Measurements from ENCODE around the gene DRC1. TPM values are rescaled to one million over a fixed set of nuclear protein-coding genes. Genes with fewer than 3 reads are reported as not detected.

The DRC1 gene
- polyA plus RNA-seq, 1 of the 3 experiments (the other 2 are of a cell fraction), result 0.18 TPM

DNA sequence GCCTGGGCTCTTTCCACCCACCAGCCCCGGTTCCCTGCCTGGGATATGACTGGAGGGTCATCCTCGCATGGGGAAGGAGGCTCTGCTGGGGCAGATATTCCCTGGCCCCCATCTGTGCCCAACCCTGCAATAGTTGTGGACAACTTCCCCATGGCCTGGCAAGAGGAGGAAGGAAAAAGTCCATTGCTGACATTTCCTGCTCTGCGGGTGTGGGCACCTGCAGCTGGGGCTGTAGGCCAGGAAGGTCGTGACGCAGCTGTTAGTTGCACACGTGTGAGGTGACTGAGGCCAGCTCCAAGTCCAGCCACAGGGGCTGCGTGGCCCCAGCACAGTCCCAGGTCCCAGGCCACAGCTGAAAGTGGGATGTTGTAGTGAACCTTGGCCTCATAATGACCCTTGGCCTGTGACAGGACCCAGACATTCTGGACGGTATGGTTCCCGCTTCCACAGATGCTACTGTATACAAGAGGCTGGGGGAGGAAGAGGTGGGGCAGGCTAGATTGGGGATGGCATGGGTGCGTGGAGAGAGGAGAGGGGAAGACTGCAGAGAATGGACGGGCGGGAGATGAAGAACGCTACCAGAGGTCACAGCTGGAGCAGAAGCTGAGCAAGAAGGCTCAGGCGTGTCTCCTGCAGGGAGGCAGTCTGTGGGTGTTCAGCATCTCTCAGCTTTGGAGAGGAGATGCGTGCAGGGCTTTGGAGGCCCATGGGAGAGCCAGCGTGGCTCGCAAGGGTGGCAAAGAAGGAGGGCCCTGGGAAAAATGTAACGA lies 54.1 kb downstream of the DRC1 start:
- H3K9me3 ChIP-seq, result no peaks in the 10 kb centered on the region
- no peak overlapping the region for H3K4me3 ChIP-seq (ENCODE audit: low read depth in 2 of 2, low read length in 1 of 2)
- peaks cover 10% of the 10 kb centered on the region for H3K27me3 ChIP-seq (ENCODE audit: insufficient read depth)
- ChIA-PET CTCF (interaction anchor here (1.0 to 1.3 kb wide), 4 partner anchors 13 to 289 kb away, joined by 3 to 4 read pairs (median 3); partner anchors contain the start of gene ADGRF3), POLR2A (no interaction called here)
- no peak overlapping the region for H3K4me2 ChIP-seq
- no peaks in the 10 kb centered on the region for H3K79me2 ChIP-seq (ENCODE audit: insufficient read depth)
- no peaks in the 10 kb centered on the region; a peak in 1 of 4 replicates for H3K4me1 ChIP-seq (ENCODE audit: control insufficient read depth in 1 of 2, insufficient read depth in 2 of 2, low read depth in 1 of 2, low read length in 1 of 2)
- H2AFZ ChIP-seq (ENCODE audit: low read depth), result no peak overlapping the region
- no peaks in the 10 kb centered on the region for H3K9me2 ChIP-seq
- no peaks in the 10 kb centered on the region for H3F3A ChIP-seq (replicated peaks; ENCODE audit: insufficient read depth)
- H4K20me1 ChIP-seq (ENCODE audit: insufficient read depth), result no peaks in the 10 kb centered on the region
- no peak for TF ChIP-seq CHD2 (IDR thresholded peaks at IDR 0.05; ENCODE audit: low read length, partially characterized antibody)
- TF ChIP-seq, protein P1, sequence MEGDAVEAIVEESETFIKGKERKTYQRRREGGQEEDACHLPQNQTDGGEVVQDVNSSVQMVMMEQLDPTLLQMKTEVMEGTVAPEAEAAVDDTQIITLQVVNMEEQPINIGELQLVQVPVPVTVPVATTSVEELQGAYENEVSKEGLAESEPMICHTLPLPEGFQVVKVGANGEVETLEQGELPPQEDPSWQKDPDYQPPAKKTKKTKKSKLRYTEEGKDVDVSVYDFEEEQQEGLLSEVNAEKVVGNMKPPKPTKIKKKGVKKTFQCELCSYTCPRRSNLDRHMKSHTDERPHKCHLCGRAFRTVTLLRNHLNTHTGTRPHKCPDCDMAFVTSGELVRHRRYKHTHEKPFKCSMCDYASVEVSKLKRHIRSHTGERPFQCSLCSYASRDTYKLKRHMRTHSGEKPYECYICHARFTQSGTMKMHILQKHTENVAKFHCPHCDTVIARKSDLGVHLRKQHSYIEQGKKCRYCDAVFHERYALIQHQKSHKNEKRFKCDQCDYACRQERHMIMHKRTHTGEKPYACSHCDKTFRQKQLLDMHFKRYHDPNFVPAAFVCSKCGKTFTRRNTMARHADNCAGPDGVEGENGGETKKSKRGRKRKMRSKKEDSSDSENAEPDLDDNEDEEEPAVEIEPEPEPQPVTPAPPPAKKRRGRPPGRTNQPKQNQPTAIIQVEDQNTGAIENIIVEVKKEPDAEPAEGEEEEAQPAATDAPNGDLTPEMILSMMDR (IDR thresholded peaks at IDR 0.05), result no peak
- TF ChIP-seq MXI1 (IDR thresholded peaks at IDR 0.05; ENCODE audit: low read depth, low read length), result no peak
- TF ChIP-seq ELF1 (IDR thresholded peaks at IDR 0.05), result no peak
- TF ChIP-seq, protein P2, sequence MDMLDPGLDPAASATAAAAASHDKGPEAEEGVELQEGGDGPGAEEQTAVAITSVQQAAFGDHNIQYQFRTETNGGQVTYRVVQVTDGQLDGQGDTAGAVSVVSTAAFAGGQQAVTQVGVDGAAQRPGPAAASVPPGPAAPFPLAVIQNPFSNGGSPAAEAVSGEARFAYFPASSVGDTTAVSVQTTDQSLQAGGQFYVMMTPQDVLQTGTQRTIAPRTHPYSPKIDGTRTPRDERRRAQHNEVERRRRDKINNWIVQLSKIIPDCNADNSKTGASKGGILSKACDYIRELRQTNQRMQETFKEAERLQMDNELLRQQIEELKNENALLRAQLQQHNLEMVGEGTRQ (IDR thresholded peaks at IDR 0.05; ENCODE audit: borderline replicate concordance, low read depth, low read length), result no peak
- no peak for TF ChIP-seq JUND (IDR thresholded peaks at IDR 0.05)
- no peak for TF ChIP-seq GABPA (IDR thresholded peaks at IDR 0.05; ENCODE audit: low read depth)
- TF ChIP-seq TAF1 (IDR thresholded peaks at IDR 0.05; ENCODE audit: borderline replicate concordance, low read depth, low read length), result no peak
- TF ChIP-seq SIN3A (IDR thresholded peaks at IDR 0.05; ENCODE audit: borderline replicate concordance, low read depth, low read length), result no peak
- no peak for TF ChIP-seq RXRA (IDR thresholded peaks at IDR 0.05; ENCODE audit: borderline replicate concordance, low read depth)
- no peak for TF ChIP-seq FOXM1 (IDR thresholded peaks at IDR 0.05; ENCODE audit: low read depth)
- TF ChIP-seq SMC3 (IDR thresholded peaks at IDR 0.05; ENCODE audit: low read depth, low read length), result no peak
- no peak for TF ChIP-seq RAD21 (IDR thresholded peaks at IDR 0.05; ENCODE audit: low read length)
- TF ChIP-seq FOSL2 (IDR thresholded peaks at IDR 0.05; ENCODE audit: borderline replicate concordance, low read depth), result no peak
- no peak for TF ChIP-seq EZH2phosphoT487 (IDR thresholded peaks at IDR 0.05; ENCODE audit: borderline replicate concordance, low read depth)
- TF ChIP-seq, protein P3, sequence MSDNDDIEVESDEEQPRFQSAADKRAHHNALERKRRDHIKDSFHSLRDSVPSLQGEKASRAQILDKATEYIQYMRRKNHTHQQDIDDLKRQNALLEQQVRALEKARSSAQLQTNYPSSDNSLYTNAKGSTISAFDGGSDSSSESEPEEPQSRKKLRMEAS (IDR thresholded peaks at IDR 0.05; ENCODE audit: low read depth), result no peak
- TF ChIP-seq, protein P4, sequence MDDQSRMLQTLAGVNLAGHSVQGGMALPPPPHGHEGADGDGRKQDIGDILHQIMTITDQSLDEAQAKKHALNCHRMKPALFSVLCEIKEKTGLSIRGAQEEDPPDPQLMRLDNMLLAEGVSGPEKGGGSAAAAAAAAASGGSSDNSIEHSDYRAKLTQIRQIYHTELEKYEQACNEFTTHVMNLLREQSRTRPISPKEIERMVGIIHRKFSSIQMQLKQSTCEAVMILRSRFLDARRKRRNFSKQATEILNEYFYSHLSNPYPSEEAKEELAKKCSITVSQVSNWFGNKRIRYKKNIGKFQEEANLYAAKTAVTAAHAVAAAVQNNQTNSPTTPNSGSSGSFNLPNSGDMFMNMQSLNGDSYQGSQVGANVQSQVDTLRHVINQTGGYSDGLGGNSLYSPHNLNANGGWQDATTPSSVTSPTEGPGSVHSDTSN (IDR thresholded peaks at IDR 0.05), result no peak
- H3K9ac ChIP-seq, result no peak overlapping the region
- H3K36me3 ChIP-seq (replicated peaks in 1 of 2; ENCODE audit: control insufficient read depth in 1 of 2, insufficient read depth in 2 of 2, low read length in 1 of 2), result no peaks in the 10 kb centered on the region
- 82% methylated on average over 16 of the region's 18 CpGs for WGBS (ENCODE audit: low lambda C conversion rate)
- no peak for DNase-seq
- H3K27ac ChIP-seq (ENCODE audit: low read depth in 2 of 2, low read length in 1 of 2), result no peak overlapping the region

Measured in SK-N-SH (cell line).